ENCODE measurements around the gene SH2D4B.
"Not testable (repeated sequence)": the region's sequence is repeated elsewhere in the genome, so short reads cannot be mapped to it uniquely, and the experiment has no call there.

Gene SH2D4B

GRCh38 chr10:80543319-80543672 lies 5.6 kb downstream of the SH2D4B start:
- not testable (repeated sequence) for DNase-seq (ENCODE audit: low spot score)

GRCh38 chr10:80544316-80544953 lies 6.7 kb downstream of the SH2D4B start:
- DNase-seq (ENCODE audit: low spot score): no peak

DNA sequence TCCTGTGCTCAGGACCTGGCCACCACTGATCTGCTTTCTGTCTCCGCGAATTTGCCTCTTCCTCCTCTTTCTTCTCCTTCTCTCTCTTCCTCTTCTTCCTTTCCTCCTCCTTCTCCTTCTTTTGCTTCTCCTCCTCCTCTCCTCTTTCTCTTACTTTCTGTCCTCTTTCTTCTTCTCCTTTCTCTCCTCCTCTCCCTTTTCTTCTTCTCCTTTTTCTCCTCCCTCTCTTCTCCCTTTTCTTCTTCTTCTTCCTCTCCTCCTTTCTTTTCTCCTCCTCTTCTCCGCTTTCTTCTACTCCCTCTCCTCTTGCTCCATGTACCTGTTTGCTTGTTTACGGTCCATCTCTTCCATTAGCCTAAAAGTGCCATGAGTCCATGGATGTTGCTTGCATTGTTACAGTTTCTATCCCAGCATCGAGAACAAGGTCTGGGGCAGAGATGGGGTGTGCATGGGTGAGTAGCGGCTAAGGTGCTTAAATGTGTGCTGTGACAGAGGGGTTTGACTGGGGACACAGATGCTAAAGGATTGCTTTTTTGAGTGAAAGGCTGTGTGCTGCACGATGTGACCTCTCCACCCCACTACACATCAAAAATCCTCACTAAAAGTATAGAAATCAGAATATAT lies 7.7 kb downstream of the SH2D4B start:
- no peak for DNase-seq (ENCODE audit: low spot score)

DNA sequence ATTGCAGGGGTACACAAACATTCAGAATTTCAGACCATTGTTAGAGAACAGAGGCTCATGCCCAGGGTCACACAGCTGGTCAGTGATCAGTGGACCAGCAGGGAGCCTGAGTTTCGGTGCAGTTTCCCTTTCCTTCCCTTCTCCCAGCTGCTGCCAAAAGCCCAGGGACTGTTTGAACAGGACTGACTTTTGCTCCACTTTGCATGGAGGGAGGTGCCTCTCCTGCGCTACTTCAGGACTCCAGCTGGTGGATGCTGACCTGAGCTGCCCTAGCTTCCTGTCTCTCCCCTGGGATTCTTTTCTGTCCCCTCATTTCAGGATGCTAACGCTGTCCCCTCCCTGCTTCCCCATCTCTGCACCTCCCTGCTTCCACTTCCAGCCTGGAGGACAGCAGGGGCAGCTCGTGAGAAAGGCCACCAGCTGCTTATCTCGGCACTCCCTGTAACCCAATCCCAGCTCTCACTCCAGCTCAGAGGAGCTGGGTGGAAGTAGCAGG lies 14.5 kb downstream of the SH2D4B start:
- no peak for DNase-seq (ENCODE audit: low spot score)

DNA sequence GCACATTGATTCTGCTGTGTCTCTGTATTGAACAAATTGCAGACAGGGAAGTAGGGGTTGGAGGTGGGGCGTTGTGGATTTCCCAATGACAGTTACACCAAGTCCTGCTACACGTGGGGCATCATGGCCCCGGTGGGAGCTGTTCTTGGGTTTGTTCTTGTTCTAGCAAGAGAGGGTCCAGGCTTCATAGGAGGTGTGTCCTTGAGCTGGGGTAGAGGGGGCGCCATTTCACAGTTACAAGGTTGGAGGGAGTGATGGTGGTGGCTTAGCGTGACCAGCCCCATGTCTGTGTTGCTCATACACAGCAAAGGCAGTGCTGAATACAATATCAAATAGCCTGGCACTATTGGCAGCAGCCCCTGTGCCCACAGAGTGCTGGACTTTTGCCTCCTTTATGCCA lies 15.7 kb downstream of the SH2D4B start:
- no peak for DNase-seq (ENCODE audit: low spot score)

DNA sequence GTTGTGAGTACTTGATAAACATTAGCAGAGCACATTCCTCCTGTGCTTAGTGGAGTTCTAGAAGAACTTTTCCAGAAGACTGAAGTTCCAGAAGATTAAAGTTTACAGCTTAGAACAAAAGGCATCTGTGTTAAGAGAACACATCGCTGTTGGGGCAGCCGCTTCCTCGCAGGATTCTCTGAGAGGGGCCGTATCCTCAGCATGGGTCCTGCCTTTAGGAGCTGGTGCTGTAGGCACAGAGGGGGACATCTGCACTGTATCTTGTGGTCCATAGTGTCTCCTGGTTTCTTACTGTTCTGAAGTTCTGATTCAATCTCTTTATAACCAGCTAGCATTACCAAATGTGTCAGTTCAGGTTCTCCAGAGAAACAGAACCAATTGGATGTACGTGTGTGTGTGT lies 16.3 kb downstream of the SH2D4B start:
- DNase-seq (ENCODE audit: low spot score): no peak

DNA sequence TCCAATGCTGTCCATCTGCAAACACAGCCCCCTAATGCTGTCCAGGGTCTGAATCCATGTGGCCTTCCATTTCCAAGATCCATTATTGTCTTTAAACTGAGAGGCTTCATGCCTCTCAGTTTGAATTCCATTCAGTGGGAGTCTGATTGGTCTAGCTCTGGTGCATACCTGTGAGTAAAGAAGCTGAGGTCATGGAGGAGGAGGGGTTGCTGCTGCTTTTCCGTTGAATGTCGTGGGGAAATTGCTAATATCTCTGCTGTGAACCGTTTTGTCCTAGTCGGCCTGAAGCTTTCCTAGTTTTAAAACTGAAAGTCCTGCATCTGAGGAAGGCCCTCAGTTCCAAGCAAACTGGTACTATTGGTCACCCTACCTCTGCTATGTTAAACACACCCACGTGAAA lies 17.7 kb downstream of the SH2D4B start:
- no peak for DNase-seq (ENCODE audit: low spot score)

DNA sequence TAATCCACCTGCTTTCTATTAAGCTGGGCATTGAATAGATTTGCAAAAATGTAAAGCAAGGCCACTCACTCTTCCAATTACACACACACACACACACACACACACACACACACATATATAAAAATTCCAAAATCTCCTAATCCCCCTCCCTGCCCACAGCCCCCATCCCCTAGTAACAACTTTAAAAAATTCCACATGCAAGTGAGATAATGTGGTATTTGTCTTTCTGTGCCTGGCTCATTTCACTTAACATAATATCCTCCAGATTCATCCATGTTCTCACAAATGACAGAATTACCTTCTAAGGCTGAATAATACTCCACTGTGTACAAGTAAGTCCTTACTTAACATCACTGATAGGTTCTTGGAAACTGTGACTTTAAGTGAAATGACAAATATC lies 24.2 kb downstream of the SH2D4B start:
- DNase-seq (ENCODE audit: low spot score): no peak

- DNase-seq (ENCODE audit: low spot score): no peak
These were observed 29.6 kb downstream of the SH2D4B start for GRCh38 chr10:80567292-80567691.

DNA sequence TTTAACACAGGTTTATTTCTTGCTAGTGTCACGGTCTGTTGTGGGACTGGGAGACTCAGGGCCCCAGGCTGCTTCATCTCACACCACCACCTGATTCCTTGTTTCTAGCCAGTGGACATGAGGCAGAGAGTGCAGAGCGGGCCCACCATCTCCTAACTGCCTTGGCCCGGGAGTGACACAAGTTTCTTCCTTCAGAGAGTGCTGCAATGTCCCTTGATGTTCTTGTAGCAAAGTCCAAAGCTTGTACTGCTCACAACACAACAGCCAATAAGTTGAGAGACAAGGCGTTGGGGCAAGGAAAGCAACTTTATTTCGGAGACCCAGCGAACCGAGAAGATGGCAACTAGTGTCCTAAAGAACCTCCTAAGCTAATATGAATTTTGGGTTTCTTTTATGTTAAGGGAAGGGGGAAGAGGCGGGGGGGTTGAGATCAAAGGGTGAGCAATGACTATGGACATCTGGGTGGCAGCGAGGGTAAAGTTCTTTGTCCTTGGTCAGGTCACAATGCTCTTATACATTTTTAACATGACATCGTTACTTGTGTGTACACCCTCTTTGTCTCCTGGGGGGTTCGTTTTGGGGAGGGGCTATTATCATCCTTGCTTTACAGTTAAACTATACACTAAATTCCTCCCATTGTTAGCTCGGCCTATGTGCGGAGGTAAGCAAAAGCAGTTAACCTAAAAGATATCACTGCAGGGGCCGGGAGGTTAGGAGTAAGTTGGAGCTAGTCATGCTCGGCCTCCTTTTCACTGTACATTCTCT lies 31.6 kb downstream of the SH2D4B start:
- DNase-seq (ENCODE audit: low spot score): no peak

DNA sequence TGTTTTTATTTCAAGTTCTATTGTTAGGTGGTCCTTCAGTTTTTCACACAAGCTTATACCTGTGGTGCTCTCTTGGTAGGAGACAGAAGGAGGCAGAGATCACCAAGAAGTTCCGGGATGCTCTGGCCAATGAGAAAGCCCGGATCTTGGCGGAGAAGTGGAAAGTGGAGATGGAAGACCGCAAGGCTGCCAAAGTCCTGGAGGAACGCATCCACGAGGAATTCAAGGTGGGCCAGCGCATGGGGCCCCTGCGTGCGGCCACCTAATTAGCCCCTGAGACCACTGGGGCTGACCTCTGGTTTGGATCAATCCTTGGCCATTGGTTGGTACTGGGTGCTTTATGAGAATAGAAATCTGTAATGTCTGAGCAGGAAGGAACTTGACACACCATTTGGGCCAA lies 33.6 kb downstream of the SH2D4B start:
- no peak for DNase-seq (ENCODE audit: low spot score)

DNA sequence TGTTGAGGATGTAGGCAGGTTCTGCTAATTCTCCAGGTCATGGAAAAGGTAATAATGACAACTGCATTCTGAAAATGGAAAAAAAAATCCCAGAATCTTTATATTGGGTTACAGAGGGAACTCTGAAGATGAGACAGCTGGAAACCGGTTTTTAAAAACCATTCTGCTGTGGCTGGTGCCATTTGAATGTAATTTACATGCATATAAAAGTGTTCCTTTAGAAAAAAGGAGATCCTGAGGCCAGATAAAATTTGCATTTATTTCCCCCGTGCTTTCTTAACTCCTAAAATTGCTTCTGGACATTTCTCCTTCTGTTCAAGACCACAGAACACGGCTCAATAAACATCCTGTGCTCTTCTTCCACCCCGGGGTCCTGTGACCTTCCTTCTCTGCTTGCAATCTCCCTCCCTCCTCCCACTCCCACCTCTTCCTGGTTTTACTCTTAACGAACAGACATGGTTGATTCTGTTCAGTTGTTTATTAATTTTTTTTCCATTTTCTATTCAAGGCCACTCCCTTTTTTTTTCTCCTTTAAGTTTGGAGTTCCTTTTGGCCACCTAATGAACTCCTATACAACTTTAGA lies 41.6 kb downstream of the SH2D4B start:
- no peak for DNase-seq (ENCODE audit: low spot score)

- DNase-seq (ENCODE audit: low spot score): no peak
These were observed 42.3 kb downstream of the SH2D4B start for GRCh38 chr10:80579849-80580637.

DNA sequence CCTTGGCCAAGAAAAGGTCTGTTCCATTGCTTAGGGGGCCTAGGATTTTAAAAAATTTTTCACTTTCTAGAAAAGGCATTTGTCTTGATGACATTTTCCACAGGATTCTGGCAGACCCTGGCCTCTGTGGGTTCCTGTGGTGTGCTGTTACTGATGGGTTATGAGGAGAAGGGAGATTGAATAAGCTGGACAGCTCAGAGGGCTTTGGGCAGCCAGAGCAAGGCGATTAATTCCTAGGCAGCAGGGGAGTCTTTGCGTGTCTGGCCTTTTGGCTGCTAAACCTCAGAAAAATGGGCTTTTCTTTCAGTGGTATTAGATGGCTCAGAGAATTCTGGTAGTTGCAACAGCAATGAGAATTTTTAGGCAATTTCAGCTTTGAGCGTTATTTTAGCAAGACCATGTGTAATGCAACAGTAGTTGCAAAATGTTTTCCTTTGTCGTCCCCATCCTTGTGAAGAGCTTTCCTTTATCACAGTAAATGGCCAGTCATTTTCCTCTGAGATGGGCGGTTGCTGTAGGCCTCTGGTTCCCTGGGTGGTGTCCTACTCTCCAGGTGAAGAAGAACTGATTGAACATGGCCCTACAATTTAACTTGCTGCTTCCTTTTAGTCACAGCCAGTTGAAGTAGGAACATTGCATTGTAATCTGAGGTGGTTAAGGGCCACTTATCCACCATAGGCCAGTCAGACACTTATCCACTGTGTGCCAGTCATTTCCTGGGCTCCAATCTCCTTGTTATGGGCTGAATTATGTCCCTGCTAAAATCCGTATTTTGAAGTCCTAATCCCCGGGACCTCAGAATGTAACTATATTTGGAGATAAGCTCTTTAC lies 43.2 kb downstream of the SH2D4B start:
- no peak for DNase-seq (ENCODE audit: low spot score)

DNA sequence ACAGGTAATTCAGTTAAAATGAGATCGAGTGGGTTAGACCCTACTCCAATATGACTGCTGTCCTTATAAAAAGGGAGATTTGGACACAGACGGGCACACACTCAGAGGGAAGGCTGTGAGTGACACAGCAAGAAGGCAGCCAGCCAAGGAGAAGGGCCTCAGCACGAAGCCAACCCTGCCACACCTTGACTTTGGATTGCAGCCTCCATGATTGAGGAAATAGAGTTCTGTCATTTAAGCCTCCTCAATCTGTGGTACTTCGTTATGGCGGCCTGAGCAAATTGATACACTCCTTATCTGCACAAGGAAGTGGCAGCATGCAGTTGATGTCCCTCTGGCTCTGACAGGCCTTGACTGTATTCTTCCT lies 43.8 kb downstream of the SH2D4B start:
- no peak for DNase-seq (ENCODE audit: low spot score)

GRCh38 chr10:80582286-80582960 lies 44.7 kb downstream of the SH2D4B start:
- DNase-seq (ENCODE audit: low spot score): no peak

GRCh38 chr10:80583685-80584084 lies 46.0 kb downstream of the SH2D4B start:
- no peak for DNase-seq (ENCODE audit: low spot score)

- DNase-seq (ENCODE audit: low spot score): no peak
These were observed 48.1 kb downstream of the SH2D4B start for GRCh38 chr10:80585812-80586211.

DNA sequence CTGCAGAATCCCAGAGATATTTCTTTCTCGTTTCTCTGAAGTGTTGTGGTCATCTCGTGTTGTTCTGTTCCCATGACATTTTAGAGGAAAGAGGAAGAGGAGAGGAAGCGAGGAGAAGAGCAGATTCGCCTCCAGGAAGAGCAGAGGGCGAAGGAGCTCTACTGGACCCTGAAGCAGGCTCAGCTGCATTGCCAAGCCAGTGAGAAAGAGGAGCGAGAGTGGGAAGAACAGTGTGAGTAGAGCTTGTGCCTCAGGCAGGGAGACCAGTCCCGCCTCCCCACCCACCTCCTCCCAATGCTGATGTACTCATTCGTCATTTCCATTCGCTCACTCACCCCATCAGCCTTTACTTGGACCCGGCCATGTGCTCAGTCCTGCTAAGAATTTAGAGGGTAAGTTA lies 50.8 kb downstream of the SH2D4B start:
- DNase-seq (ENCODE audit: low spot score): no peak

- no peak for DNase-seq (ENCODE audit: low spot score)
These were observed 52.1 kb downstream of the SH2D4B start for GRCh38 chr10:80589726-80590373.

All from hematopoietic multipotent progenitor cell treated with erythropoietin and hydrocortisone succinate and interleukin-3 and kit ligand, for 17 days (in vitro differentiated cells).